HG03196 (cell line): ENCODE data around the gene RAB9A.
"Not testable (repeated sequence)": the region's sequence is repeated elsewhere in the genome, so short reads cannot be mapped to it uniquely, and the experiment has no call there.

Experiments used
- ATAC-seq: cut with Tn5 transposase; IDR thresholded peaks from one replicate; pipeline ENCODE4 v1.9.1; 2021; ENCODE audit not compliant: unreplicated experiment

RAB9A gene

GRCh38 chrX:13669755-13670154 is 19.2 kb upstream of the RAB9A start:
- ATAC-seq = not testable (repeated sequence)

GRCh38 chrX:13670197-13670596 is 18.7 kb upstream of the RAB9A start:
- no peak for ATAC-seq

- ATAC-seq = no peak
Observed at GRCh38 chrX:13673016-13673415, 15.9 kb upstream of the RAB9A start.

GRCh38 chrX:13676885-13677284 is 12.0 kb upstream of the RAB9A start:
- no peak for ATAC-seq

GRCh38 chrX:13679700-13680099 is 9.2 kb upstream of the RAB9A start:
- not testable (repeated sequence) for ATAC-seq

- ATAC-seq = no peak
Observed at GRCh38 chrX:13681595-13681994, 7.3 kb upstream of the RAB9A start.

- ATAC-seq = no peak
Observed at GRCh38 chrX:13684361-13684760, 4.6 kb upstream of the RAB9A start.

- ATAC-seq = no peak
Observed at GRCh38 chrX:13685126-13685763, 3.7 kb upstream of the RAB9A start.

- ATAC-seq = no peak
Observed at GRCh38 chrX:13687203-13687602, 1.7 kb upstream of the RAB9A start.

- no peak for ATAC-seq
Observed at GRCh38 chrX:13688384-13688957, 457 bp upstream of the RAB9A start.

- ATAC-seq = no peak
Observed at GRCh38 chrX:13689741-13690211, 848 bp downstream of the RAB9A start.

- ATAC-seq = no peak
Observed at GRCh38 chrX:13690836-13691235, 1.9 kb downstream of the RAB9A start.

- ATAC-seq = no peak
Observed at GRCh38 chrX:13691841-13692371, 3.0 kb downstream of the RAB9A start.

- ATAC-seq = no peak
Observed at GRCh38 chrX:13692771-13693231, 3.9 kb downstream of the RAB9A start.

- no peak for ATAC-seq
Observed at GRCh38 chrX:13693341-13693961, 4.5 kb downstream of the RAB9A start.

GRCh38 chrX:13694359-13694758 is 5.4 kb downstream of the RAB9A start:
- no peak for ATAC-seq

GRCh38 chrX:13694983-13695382 is 6.1 kb downstream of the RAB9A start:
- ATAC-seq = no peak

- no peak for ATAC-seq
Observed at GRCh38 chrX:13695601-13696115, 6.7 kb downstream of the RAB9A start.

- ATAC-seq = peak; percentile 56
Observed at GRCh38 chrX:13697455-13697854, 8.5 kb downstream of the RAB9A start.

GRCh38 chrX:13697976-13698375 is 9.0 kb downstream of the RAB9A start:
- no peak for ATAC-seq

- no peak for ATAC-seq
Observed at GRCh38 chrX:13698432-13698831, 9.5 kb downstream of the RAB9A start.
